GM19468 (cell line): ENCODE measurements around the gene RBM42.
"Not testable (repeated sequence)": the region's sequence is repeated elsewhere in the genome, so short reads cannot be mapped to it uniquely, and the experiment has no call there.

Source experiments
- ATAC-seq: cut with Tn5 transposase; IDR thresholded peaks from one replicate; pipeline ENCODE4 v1.9.1; 2021; ENCODE audit warnings: mild to moderate bottlenecking, moderate library complexity, moderate number of reproducible peaks; ENCODE audit not compliant: unreplicated experiment; ENCODE audit errors: extremely low read depth

RBM42 gene

DNA sequence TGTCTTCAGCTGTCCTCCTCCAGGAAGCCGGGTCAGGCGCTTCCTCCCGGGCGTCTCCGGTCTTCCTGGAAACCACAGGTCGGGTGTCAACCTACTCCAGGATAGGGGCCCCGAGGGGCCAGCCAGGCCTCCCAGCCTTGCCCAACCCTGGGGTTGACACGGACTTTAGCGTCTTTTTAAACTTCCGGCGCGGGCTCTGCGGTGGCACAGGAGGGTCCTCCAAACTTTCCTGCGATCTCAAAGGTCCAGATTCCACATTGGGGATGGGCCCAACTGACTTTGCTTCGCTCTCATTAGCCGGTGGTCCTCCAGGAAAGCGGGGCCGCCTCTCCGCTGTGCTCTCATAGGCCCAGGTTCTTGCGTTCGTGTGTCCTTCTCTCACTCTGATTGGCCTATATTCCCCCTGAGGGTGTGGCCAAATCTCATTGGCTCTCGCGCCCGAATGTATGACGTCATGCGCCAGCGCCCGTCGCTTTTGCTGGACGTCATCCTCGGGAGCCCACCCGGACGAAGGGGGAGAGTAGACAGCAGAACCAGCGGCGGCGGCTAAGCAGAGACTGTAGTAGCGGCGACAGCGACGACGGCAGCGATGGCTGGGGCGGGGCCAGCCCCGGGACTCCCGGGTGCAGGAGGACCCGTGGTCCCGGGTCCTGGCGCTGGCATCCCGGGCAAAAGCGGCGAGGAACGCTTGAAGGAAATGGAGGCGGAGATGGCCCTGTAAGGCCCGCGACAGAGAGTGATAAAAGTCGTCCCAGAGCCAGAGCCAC is at the start of gene RBM42:
TSS of gene RBM42 (plus strand) at position 472 of the 767 bp plus-strand sequence. CDS start at position 590, 118 bp downstream.
- peak; percentile 72 for ATAC-seq

GRCh38 chr19:35582760-35583159 is 46.1 kb upstream of the RBM42 start:
- ATAC-seq = no peak

GRCh38 chr19:35585848-35586247 is 43.0 kb upstream of the RBM42 start, which contains the start of gene PMIS2:
Gene PMIS2 (plus strand): TSS chr19:35586173. CDS start chr19:35586260, 87 bp downstream.
- ATAC-seq = no peak

- no peak for ATAC-seq
Observed at GRCh38 chr19:35587321-35587720, 41.5 kb upstream of the RBM42 start.

DNA sequence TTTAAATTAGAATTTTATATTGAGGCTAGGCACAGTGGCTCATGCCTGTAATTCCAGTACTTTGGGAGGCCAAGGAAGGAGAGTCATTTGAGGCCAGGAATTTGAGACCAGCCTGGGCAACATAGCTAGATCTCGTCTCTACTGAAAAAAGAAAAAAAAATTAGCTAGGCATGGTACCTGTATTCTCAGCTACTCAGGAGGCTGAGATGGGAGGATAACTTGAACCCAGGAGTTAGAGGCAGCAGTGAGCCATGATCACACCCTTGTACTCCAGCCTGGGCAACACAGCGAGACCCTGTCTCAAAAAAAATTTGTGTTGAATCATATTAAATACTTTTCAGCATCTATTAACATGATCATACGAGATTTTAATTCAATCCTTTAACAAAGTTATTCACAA is 38.0 kb upstream of the RBM42 start:
- no peak for ATAC-seq

DNA sequence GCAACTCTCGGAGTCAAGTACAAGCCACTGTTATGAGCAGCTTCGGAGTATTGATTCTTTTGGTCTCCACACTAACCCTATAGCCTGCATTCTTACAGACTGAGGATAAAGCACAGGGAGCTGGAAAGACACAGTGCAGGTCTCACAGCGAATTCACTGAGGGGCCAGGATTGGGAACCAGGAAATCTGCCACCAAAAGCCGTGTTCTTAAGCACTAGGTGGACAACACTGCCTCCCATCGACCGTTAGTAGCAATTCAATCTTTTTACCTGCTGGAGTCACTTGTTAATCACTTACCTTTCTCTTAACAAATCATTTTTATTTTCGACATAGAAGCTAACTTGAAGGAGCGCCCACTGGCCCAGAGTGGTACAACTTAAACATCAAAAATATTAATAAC is 36.6 kb upstream of the RBM42 start:
- ATAC-seq = no peak

DNA sequence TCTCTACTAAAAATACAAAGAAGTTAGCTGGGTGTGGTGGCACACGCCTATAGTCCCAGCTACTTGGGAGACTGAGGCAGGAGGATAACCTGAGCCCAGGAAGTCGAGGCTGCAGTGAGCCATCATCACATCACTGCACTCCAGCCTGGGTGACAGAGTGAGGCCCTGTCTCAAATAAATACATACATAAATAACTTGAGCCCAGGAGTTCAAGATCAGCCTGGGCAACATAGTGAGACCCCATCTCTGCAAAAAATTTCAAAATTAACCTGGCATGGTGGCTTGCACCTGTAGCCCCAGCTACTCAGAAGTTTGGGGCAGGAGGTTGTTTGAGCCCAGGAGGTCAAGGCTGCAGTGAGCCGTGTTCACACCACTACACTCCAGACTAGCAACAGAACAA is 33.8 kb upstream of the RBM42 start:
- not testable (repeated sequence) for ATAC-seq

GRCh38 chr19:35595928-35596327 is 32.9 kb upstream of the RBM42 start:
- ATAC-seq = no peak

- ATAC-seq = no peak
Observed at GRCh38 chr19:35596366-35596999, 32.4 kb upstream of the RBM42 start.

GRCh38 chr19:35601971-35602370 is 26.9 kb upstream of the RBM42 start:
- ATAC-seq = no peak

- not testable (repeated sequence) for ATAC-seq
Observed at GRCh38 chr19:35604436-35604835, 24.4 kb upstream of the RBM42 start.

- ATAC-seq = not testable (repeated sequence)
Observed at GRCh38 chr19:35607170-35607569, 21.7 kb upstream of the RBM42 start.

GRCh38 chr19:35607661-35608060 is 21.2 kb upstream of the RBM42 start:
- ATAC-seq = no peak

DNA sequence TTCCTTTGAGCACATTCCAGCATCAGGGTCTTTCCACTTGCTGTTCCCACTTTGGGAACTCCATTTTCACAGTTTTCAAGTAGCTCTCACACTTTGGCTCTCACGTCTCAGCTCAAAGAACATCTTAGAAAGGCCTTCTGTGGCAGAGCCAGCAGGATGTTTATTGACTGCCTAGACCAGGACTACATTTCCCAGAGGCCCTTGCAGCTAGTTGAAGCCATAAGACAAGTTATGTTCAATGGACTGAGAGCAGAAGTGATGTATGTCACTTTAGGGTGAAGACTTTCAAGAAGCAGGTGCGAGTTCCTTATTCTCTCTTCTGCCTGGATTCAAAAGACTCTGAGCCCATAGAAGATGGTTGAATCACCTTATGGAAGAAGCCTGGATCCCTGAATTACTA is 20.6 kb upstream of the RBM42 start:
- no peak for ATAC-seq

- no peak for ATAC-seq
Observed at GRCh38 chr19:35609851-35610353, 18.9 kb upstream of the RBM42 start.

- no peak for ATAC-seq
Observed at GRCh38 chr19:35612224-35612558, 16.6 kb upstream of the RBM42 start.

DNA sequence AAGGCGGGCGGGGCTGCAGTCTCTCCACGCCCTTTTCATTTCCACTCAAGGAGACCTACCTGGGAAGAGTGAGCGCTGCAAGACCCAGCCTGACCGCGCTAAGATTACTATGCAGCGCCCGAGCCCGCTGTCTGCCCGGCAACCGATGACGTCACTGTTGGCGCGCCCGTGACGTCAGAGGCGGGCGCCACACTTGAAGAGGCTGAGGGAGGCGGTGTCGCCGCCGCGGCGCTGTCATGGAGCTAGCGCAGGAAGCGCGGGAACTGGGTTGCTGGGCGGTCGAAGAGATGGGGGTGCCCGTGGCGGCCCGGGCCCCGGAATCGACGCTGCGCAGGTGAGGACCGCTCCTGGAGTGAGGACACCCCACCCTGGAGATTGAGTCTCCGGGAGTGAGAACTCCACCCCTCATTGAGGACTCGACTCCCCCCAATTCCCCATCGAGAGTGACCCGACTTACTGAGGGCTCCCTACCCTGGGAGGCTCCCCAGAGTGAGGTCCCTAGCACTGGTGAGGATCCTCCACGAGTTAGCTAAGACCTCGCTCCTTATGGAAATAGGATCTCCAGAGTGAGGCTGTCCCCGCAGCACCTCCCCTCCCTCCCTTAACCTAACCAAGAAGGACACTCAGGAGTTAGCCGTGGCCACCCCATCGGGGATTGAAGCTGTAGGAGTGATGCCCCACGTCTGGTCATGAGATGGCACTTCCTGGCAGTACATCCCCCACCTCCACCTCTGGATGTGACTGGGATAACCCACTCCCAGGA is 16.1 kb upstream of the RBM42 start, which contains the start of gene HAUS5:
TSS of gene HAUS5 (plus strand) at position 177 of the 763 bp plus-strand sequence. CDS start at position 237, 60 bp downstream.
- peak; percentile 59 for ATAC-seq

GRCh38 chr19:35613574-35613973 is 15.3 kb upstream of the RBM42 start:
- no peak for ATAC-seq

- no peak for ATAC-seq
Observed at GRCh38 chr19:35615036-35615435, 13.8 kb upstream of the RBM42 start.

- no peak for ATAC-seq
Observed at GRCh38 chr19:35618857-35619256, 10.0 kb upstream of the RBM42 start.
